ENCODE data around the gene OR6B2.

The OR6B2 gene

DNA sequence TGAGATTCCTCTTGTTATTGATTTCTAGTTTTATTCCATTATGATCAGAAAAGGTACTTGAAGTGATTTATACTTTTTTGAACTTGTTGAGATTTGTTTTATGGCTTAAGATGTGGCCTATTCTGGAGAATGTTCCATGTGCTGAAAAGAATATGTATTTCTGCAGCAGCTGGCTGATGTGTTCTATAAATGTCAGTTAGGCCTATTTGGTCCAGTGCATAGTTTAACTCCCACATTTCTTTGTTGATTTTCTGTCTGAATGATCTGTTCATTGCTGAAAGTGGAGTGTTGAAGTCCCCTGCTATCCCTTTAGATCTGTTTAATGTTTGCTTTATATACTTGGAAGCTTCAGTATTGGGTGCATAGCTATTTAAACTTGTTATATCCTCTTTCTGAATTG lies 7.1 kb upstream of the OR6B2 start:
- no peak for DNase-seq

DNA sequence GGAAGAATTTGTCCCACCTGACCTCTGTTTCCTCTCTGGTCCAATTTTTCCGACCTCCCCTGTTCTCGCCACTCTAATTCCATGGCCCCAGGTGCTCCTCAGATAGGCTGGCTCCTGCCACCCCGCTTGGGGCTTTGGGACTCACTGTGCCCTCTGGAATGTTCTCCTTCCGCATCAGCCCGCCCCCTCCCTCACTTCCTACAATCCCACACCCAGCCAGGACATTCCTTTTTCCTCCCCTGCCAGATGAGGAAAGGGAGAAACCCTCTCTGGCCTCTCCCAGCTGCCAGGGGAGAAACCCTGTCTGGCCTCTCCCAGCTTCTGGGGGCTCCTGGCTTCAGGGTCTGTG lies 3.1 kb upstream of the OR6B2 start:
- DNase-seq, result no peak

DNA sequence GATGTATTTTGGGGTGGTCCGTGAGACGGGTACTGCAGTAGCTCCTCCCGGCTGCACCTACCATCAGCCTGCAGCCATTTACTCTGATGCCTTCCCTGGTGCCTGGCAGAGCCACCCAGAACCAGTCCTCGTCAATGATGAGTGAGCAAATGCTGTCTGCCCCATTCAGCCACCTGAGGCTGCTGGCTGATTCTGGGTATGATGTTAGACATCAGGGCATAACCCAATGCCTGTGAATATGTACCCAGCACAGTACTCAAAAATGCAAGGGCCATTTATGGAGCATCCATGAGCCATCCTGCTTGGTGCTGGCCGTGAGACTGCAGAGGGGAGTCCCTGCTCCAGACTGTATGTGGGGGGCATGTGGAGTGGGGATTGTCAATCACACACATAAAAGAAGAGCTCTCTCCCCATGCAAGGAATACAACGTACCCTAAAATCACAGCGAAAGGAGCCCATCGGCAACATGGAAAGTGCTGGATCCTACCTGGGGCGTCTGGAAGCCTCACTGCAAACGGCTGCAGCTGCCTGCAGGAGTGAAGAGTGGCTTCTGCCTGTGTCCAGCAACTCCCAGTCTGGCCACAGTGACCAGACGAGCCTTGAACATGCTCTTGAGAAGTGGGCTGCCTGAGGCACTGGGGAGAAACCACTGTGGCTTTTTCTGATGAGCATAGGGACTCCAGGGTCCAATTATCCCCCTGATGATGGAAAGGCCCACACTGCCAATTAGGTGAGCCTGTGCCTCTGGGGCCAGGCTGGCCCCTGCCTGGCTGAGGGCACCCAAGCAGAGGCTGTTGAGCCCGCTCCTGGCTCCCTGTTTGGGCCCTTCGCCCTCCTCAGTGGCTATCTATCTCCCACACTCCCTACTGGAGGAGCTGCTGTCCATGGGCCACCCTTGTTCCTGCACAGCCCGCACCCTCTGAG lies 2.4 kb upstream of the OR6B2 start:
- no peak for DNase-seq

DNA sequence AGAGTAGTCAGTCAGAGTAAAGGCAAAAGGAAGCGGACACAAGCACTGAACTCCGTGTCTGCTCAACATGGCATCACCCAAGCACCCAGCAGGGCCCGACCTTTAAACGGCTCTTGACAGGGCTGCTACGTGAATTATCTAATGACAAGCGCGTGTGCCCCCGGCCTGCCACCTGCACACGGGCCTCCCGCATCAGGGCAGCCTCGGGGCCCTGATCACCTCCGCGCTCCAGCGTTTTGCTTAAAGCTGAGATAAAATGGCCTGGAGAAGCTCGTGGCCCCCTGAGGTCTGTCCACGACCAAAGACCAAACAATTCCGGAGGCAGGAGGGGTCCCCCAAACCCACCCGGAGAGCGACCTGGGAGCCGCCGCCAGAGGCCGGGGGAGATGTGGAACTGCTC lies 5.5 kb downstream of the OR6B2 start:
- peak; percentile 9 for DNase-seq

DNA sequence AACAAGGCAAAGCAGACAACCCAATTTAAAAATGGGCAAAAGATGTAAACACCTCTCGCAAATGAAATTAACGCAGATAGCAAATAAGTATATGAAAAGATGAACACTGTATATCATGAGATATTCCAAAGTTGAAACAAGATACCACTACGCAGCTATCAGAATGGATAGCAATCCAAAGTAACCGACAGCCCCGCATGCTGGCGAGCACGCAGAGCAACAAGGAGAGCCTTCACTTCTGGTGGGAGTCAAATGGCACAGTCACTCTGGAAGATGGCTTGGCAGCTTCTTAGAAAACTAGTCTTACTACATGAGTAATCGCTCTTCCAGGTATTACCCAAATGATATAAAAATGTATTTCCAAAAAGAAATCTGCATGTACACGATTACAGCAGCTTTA lies 6.4 kb downstream of the OR6B2 start:
- no peak for DNase-seq

DNA sequence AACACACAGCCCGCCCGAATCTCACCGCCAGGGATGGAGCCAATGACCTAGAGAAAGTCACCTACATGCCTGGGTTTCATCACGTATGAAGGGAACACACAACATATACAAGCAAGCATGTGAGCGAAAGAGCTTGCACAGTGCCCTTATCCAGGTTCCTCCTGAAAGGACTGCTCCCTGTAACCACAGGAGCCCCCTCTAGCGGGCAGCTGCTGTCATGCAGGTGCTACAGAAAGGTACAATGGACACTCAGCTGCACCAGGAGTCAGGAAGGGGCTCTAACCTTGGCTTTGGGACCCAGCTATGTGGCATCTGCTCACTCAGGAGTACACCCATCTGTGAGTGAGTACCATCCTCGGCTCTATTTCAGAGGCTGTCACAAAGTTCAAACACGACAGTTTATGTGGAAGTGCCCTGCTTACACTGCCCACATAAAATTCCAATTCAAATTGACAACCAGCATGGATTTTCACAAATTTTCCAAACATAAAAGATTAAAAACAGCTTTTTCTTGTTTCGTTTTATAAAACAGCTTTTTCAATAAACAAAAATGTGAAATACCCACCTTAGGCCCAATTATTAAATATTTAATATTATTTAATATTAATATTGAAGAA lies 8.6 kb downstream of the OR6B2 start:
- peak; percentile 42 for DNase-seq

DNA sequence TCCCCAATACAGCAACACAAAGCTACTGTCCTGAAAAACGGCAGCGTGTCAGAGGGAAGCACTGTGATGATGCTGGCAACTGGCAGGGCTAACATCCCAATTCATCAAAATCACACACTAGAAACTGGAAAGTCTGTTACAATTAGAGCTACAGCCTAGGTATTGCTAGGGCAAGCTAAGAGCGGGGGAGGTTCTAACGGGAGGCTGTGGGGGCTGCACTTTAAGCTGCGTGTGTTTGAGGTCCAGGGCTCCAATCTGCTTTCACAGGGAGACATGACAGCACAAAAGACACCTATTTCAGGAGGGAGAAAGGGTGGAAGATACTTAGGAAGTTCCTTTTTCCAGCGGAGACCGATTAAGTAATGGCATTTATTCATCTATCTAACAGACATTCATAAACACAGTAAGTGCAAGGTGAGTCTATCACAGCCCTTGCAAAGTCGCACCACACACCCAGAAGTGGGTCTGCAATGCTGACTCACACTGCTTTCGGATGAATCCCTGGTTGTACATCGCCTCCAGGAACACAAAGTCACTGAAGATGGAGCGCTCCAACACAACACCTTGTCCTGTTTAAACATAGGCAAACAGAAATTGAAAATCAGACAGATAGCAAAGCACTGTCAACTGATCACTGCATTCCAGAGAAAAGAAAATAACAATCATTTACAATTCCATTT lies 12.0 kb downstream of the OR6B2 start:
- DNase-seq, result no peak

DNA sequence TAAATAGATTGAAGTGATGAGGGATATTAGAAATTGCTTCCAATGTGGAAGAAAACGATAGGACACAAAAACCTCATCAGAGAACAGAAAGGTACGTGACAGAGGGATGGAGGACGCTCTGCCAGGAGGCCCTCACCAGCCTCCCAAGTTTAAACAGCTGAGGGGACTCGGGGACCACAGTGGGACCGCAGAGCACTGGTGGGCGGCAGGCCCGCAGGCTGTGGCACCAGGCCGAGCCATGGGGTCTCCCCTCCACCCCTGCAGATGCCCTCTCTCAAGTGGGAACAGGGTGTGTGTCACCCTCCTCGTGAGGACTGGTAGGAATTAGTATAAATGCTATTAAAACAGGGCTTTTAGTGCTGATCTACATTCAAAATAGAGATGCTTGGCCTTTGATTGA lies 15.9 kb downstream of the OR6B2 start:
- DNase-seq, result no peak

DNA sequence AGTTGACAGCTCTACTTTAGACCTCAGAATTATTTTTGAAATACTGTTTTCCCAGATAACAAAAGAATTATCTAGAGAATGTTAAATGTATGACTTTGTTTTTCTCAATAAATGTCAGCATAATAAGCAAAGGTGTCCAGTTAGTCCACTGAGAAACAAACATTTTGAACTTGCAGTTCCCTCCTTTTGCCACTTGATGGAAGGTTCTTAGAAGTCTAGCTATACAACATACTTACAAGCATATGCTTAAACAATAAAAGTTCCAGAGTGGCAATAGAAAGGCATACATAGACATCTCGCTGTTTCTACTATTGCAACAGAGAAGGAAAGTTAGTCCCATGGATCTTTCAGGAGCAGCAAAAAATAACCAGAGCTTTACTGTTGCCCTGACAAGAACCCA lies 16.9 kb downstream of the OR6B2 start:
- no peak for DNase-seq

DNA sequence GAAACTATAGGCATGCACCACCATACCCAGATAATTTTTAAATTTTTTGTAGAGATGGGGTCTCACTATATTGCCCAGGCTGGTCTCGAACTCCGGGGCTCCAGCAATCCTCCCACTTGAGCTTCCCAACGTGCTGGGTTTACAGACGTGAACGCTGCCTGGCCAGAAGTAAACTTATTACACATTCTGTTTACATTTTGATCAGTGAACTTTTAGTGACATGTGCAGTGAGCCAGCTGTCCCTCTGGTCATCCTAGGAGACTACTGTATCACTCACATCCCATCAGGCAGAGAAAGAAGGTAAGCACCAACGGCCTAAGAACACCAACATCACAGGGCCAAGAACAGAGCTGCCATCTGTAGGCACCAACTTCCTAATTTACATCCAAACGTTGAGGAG lies 27.2 kb downstream of the OR6B2 start:
- DNase-seq, result no peak

DNA sequence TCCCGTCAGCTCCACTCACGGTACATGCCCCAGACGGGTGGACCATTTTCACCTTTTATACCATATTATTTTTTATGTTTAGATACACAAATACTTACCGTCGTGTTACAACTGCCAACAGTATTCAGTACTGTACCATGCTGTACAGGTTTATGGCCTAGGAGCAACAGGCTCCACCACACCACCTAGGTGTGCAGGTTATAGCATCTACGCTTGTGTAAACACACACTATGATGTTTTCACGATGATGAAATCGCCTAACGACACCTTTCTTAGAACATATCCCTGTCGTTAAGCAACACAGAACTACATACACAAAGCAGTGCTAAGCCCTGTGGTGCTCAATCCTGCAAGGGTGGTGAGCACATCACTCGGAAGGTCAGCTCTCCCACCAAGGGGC lies 29.6 kb downstream of the OR6B2 start:
- no peak for DNase-seq

DNA sequence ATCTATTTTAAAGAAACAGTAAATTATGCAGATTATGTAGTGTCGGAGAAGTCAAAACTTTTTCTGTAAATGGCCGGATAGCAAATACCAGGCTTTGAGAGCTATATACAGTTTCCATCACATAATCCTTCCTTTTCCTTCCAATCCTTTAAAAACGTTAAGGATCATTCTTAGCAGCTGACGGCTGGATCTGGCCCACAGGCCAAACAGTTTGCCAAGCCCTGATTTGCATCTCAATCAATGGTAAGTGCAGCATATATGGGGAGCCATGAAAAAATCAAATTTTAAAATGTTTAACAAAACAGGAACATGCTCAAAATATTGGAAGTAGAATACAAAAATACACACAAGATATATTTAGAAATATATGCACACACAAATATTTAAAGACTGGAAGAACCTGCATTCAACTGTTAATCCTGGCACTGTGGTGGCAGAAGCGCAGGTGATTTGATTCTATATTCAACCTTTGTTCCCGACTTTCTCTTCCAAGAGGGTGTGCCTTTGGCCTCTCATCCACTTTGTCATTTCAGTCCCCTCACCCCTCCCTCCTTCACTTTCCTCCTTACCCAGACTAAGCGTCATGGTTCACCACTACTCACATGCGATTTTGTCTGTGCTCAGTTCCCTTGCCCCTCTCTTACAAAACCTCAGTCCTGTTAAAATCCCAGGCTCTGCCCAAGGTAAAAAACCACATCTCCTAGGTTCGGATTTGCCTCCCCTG lies 32.4 kb downstream of the OR6B2 start:
- no peak for DNase-seq

DNA sequence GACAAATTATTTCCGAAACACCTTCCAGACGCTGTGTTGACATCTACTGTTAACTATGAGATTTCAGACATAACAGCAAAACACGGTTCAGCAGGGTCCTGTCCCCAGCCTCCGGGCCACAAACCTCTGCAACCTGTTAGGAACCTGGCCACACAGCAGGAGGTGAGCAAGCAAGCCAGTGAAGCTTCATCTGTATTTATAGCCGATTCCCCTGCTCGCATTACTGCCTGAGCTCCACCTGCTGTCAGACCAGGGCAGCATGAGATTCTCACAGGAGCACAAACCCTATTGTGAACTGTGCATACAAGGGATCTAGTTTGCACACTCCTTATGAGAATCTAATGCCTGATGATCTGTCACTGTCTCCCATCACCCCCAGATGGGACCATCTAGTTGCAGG lies 36.1 kb downstream of the OR6B2 start:
- DNase-seq, result no peak

DNA sequence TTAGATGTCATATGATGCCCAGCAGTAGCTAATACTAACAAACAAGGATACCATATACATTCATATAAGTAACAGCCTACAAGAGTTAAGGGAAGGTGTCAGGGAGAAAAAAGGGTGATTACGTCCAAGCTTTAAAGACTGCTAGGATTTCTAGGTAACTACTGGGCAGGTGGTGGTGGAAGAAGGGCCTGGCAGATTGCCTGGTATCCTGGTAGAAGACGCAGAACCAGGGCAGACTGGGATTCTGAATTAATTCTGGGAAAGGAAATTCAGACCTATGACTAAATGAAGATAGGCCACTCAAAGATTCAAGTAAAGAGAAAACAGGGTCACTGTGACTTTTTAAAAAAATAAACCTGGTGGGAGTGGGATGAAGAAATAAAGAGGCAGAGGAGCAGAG lies 36.9 kb downstream of the OR6B2 start:
- DNase-seq, result no peak

DNA sequence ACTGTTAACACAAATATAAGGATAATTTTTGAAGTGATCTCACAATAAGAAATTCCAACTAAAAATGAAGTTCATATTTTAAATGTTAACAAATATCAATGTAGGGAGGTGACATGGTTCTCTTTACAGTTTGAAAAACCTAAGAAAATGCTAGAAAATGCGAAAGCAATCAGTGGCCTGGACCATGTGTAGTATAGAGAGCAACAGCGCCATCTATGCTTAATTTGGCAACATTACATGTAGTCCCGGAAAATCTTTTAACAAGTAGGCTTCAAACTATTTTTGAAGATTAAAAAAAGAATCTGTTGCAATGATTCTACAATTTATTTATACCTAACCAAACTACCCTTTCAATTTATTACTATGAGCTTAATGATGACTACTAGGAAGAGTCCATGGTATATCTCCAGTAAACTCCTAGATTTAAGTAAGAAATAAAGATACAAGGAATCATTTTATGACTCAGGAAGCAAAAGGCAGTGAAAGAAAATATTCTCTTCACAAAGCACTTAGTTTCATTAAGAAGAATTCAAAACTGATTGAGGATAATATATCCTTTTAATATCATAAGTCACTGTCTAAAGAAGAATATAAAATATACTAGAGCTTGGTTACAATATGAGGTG lies 38.4 kb downstream of the OR6B2 start:
- no peak for DNase-seq

DNA sequence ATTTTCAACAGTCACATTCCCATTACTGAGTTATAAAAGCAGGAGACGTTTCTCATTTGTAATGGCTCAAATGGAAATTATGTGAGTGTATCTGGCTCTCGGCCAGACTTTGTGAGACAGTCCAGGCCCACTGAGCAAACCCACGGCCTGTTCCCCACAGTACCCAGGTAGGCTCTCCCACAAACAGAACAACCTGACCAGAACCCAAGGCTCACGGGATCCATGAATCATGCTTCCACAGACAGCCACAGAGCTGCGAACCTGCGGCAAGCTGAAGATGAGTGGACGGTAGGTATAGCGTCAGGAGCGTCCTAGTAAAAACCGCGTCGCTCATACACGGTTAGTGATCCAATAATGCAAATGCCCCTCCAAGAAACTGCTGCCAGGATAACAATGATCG lies 39.3 kb downstream of the OR6B2 start:
- DNase-seq, result no peak

DNA sequence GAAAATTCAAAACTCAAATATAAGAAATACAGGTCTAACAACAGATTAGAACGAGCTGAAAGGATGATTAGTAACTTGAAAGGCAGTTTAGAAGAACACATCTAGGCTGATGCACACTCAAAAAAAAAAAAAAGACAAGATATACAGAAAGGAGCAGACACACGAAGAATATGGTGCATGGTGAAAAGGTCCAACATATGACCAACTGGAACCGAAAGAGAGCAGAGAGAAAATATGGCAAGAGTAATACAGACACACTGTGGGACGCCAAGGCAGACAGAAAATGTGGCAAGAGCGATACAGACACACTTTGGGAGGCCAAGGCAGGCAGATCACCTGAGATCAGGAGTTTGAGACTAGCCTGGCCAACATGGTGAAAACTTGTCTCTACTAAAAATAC lies 44.9 kb downstream of the OR6B2 start:
- DNase-seq, result no peak

DNA sequence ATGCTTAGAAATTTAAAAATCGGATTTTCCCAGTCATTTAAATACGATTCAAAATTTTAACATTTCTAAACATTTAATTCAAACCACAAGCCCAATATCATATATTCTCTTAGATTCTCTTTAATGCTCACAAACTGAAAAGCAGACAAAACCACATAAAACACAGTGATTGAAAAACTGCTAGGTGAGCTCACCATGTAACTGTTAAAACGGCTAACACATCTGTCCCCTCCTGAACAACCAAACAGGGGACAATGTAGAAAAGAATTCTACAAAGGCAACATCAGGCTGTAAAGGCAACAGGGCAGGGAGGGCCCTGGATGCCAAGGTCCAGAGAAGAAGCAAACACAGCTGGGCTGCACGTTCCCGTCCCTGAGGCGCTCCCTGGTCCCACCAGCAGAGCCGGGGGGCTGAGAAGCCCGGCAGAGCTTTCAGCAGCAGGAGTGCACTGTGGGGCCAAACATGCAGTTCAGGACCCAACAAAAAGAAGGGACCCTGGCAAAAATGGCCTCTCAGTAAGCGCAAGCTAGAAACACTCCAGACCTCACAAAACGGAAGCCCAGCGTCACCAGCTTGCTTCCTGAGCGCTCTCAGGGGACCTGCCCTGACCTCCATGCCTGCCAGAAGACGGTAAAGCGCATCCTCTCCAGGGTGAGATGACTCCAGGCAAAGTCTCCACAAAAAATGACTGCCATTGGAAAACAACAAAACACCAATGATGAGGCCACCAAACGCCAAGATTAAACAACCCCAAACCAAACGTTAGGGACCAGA lies 45.6 kb downstream of the OR6B2 start:
- no peak for DNase-seq

DNA sequence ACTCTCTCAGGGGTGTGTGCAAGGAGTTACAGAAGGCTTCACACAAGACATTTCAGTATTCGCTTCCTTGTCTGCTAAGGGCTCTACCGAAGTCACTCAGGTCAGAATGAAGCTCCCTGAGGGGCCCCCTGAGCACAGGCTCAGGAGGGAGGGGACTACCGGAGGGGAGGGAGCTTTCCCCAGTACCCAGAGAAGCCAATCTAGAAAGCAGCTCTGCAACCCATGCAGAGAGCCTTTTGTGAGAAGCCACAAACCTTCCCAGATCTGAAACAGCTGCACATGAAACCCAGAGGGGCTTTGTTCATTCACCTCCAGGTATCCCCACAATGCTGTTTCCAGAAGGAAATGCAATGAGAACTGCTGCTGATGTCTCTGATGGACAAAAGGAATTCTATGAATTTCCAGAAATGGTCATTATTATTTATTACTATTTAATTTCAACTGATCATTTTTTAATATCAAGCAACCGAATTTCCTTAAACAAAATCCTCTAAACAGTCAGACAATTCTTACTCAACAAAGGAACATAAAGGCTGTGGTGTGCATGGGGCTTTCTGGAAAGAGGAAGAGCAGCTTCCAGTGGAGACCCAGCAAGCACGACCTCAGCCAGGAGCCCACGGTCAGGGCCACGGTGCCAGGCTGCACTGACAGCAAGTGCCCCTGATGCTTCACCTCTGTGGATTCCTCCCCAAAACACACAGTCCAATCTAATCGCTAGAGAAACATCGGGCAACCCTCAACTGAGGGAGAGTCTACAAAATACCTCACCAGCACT lies 47.0 kb downstream of the OR6B2 start:
- DNase-seq, result no peak
